Kidney tubule cell (primary cell): Measurements from ENCODE around the gene GALK1.

ENCODE experiments used
- DNase-seq: peaks from one replicate; pipeline ENCODE4 v3.0.0-alpha.2; 2018; ENCODE audit warnings: low spot score

GALK1 gene

GRCh38 chr17:75724016-75725003 is 40.7 kb downstream of the GALK1 start:
- DNase-seq = no peak

DNA sequence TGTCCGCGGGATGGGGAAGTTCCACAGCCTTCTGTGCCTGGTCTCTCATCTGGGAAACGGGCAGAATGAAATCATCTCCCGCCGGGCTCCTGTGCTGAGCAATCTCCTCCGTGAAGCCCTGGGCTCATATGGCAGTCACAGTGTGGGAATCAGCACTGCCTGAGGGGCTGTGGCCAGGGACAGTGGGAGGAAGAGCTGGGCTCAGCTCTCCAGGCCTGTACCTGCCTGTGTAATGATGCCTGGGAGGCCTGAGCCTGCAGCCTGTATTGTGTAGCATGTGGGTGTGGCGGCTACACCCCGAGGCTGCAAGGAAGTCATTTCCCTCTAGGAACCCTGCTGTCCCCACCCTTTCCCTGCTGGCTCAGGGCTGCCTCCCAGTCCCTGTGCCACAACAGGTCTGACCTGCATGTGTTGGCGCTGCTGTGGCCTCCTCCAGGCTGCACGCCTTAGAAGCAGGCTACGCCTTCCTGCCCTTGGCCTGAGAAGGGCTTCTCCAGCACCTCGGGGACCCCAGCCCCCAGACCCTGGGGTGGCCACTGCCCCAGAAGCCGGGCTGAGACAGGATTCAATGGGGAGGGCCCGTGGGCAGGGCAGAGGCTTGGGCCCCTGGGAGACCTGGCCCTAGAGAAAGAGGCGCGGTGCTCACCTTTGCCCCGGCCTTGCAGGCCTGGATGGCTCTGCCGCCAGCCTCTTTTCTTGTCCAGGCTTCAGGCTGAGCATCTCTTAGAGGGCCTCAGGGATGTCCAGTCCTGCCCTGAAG is 41.6 kb downstream of the GALK1 start:
- peak; percentile 42 for DNase-seq

- no peak for DNase-seq
These were observed 42.4 kb downstream of the GALK1 start for GRCh38 chr17:75722542-75723095.

- peak; percentile 40 for DNase-seq
These were observed 42.9 kb downstream of the GALK1 start for GRCh38 chr17:75722076-75722475.

GRCh38 chr17:75721463-75722011 is 43.5 kb downstream of the GALK1 start:
- no peak for DNase-seq

DNA sequence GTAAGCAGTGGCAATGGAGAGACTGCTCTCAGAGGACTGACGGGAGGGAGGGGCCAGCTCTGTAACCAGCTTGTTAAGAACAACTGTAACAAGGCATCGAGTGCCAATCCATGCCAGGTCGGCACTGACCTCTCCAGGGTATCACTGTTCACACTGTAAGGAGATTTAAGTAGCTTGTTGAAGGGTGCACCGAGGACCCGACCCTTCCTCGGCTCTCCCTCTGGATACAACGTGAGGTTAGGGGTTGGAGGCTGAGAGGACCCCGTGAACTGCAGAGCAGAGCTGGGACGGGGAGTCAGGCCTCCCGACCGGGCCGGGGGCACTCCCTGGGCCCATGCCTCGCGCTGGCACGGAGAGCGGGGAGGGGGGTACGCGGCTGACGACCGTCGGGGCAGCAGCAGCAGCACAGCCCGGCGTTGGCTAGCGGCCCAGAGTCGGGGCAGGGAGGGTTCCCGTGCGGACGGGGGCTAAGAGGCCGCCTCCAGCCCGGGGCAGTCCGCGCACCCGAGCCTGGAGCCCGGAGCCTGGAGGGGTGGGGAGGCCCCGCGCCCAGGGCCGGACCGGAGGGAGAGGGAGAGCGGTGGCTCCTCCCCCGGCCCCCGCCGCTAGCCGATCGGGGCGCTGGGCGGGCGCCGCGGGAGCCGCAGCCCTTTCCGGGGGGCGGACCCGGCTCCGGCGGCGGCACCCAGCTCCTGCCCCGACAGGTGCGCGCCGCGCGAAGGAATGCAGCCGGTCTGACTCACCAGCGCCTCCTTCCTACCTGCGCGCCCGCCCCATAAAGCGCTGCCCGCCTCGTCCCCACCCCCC is 44.1 kb downstream of the GALK1 start, which contains the start of gene ITGB4:
Gene ITGB4 (plus strand): TSS at position 804 of the 807 bp plus-strand sequence. CDS start 3,245 bp downstream, outside the sequence.
- peak; percentile 88 for DNase-seq

GRCh38 chr17:75719732-75720131 is 45.3 kb downstream of the GALK1 start:
- DNase-seq = no peak

GRCh38 chr17:75712446-75712845 is 52.5 kb downstream of the GALK1 start:
- DNase-seq = no peak
